ENCODE results near the gene MVD.

MVD gene

DNA sequence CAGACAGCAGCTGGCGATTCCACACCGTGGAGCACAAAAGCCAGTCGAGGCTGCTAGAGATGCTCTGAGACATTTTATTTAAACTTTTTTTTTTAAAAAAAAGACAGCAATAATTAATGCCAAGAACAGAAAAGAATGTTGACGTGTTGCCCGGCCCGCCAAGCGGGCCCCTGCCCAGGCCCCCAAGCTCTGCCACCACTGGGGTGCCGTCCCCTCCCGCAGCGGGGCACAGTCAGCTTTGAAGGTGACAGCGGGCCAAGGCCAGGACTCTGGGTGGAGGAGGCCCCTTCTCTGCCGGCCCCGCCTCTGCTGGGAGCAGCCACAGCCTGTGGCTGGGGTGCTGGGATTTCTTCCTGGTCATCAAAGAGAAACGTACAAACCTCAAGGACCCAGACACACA is 33.5 kb upstream of the MVD start:
- DNase-seq: no peak

GRCh38 chr16:88695753-88696152 is 32.9 kb upstream of the MVD start:
- DNase-seq: no peak

DNA sequence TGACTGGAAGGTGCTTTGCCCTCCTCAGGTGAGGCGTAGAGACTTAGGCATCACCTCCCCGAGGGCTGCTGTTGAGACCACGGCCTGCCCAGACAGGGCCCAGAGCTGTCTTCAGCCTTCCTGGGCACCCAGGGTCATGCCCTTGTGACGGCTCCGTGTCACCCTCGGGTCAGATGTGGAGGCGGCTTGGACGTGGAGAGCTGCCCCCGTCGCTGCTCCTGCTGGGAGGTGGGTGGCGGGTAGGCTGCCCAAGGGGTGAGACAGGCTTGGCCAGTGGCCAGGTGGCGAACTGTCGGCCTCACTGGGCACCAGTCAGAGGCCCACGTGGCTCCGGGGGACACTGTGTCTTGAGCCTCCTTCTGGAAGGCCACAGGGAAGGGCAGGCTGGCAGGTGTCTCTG is 32.3 kb upstream of the MVD start:
- DNase-seq: no peak

GRCh38 chr16:88694221-88695087 is 31.6 kb upstream of the MVD start:
- no peak for DNase-seq

DNA sequence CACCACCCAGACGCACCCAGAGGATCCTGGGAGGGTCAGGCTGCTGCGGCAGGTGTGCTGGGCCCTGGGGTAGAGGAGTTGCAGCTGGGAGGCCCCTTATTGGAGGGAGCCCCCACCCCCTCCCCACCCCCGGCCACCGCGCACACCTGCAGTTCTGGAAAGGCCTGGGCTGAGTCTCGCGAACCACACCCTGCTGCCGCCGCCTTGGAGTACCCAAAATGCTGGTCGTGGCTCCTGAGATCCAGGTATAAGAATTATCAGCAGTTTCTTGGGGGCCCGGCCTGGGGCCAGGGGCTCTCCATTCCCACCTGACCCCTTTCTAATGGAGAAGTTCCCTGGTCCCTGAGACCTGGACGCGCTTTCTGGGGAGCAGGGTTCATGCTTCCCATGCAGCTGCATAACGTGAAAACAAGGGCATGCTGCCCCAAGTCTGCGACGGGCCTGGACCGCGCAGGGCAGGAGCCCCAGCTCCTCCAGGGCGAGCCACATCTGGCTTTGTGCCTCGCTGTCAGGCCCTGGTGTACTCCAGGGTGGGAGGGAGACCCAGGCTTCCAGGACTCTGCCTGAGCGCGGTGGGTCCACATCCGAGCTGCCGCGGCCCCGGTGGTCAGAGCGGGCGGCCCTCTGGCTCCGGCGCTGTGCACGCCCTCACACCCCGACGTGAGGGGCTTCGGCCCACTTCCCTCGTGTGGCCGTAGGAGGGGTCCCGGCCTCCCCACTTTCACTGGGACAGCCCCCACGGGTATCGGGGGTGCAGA is 30.7 kb upstream of the MVD start:
- no peak for DNase-seq

DNA sequence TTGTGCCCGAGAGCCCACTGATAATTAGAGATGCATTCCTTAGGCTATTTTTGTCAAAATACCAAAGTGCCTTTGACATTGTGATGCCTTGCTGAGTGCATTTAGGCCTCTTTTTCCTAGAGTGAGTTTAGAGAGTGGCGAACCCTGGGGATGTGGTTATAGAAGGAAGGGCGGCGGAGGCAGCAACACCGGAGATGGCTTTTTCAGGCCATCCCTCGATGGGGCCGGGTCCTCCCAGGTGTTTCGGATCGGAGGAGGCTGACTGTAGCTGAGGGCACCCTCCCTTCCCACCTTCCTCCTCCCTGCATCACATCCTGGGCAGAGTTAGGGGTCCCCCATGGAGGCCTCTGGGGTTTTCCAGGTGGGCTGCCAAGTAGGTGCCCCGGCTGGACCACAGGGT is 30.0 kb upstream of the MVD start:
- no peak for DNase-seq

GRCh38 chr16:88691924-88692560 is 29.2 kb upstream of the MVD start:
- DNase-seq: no peak

- DNase-seq: no peak
Measured at GRCh38 chr16:88691129-88691813, 28.4 kb upstream of the MVD start.

DNA sequence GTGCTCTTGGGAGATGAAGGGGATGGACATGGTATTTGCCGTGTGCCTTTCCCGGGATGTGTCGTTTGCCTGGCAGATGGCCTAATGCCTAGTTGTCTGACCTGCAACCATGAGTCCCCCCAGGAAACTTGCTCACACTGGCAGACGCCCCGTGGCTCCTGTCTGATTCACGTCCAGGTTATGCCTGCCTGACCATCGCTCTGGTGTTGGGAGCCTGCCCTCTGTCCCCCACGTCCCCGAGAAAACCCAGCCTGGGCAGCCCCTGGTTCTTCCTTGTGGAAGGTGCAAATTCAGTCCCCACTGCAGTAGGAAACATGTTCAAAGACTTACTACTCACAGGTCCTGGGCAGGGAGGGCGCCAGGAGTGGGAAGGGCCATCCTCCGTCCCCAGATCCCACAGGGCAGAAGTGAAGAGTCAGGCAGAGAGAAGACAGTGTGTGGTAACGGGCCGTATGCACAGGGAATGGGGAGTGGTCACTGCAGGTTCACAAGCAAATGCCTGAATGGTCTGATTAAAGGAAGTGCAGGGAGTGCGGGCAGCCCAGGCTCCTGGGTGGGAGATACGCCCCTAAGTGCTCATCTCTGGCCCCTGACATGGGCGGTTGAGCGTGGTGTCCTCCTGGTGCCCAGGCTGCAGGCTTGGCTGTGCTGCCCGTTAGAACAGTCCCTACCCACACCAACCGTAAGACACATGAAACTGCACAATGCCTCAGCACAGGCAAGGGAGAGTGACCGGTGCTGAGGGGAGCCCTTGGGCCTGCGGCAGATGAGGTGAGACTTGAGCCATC is 27.6 kb upstream of the MVD start:
- DNase-seq: no peak

DNA sequence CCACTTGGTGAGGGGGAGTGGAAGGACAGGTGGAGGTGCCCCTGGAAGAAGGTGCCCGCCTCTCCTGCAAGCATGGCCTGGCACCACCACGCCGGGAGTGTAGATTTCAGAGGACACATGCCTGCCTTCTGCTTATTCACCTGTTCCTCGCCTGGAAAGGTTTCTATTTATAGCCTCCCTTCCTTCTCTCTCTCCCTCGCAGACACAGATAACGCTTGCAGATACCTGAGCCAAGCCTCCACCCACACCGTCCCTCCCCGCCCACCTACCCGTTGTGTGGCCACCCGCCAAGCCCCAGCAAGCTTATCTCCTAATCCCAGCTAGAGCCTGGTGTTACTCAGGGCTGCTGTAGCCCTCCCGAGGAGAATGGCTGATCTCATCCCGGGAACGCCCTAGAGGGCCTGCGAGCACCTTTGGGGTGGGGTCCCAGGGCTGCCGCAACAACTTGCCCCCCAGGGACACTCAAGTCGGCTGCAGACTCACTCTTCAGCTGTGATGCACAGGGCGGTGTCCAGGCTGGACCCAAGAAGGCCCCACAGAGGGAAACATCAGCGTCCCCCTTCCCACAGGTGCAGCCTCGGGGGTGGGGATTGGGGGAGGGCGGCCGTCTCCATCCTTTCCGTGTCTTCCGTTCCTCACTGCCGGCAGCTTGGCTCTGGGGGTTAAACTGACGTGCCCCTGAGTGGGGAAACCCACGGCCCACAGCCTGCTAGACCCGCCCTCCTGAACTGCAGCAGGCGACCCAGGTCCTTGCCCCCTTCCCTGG is 25.3 kb upstream of the MVD start:
- no peak for DNase-seq

- DNase-seq: no peak
Measured at GRCh38 chr16:88687676-88688012, 24.8 kb upstream of the MVD start.

- DNase-seq: no peak
Measured at GRCh38 chr16:88687254-88687576, 24.3 kb upstream of the MVD start.

GRCh38 chr16:88686439-88687253 is 23.8 kb upstream of the MVD start, which contains the start of gene SNAI3:
Gene SNAI3 (minus strand): TSS chr16:88686507. CDS start chr16:88686406, 101 bp downstream.
- peak; percentile 82 for DNase-seq

GRCh38 chr16:88686062-88686438 is 23.2 kb upstream of the MVD start:
- no peak for DNase-seq

DNA sequence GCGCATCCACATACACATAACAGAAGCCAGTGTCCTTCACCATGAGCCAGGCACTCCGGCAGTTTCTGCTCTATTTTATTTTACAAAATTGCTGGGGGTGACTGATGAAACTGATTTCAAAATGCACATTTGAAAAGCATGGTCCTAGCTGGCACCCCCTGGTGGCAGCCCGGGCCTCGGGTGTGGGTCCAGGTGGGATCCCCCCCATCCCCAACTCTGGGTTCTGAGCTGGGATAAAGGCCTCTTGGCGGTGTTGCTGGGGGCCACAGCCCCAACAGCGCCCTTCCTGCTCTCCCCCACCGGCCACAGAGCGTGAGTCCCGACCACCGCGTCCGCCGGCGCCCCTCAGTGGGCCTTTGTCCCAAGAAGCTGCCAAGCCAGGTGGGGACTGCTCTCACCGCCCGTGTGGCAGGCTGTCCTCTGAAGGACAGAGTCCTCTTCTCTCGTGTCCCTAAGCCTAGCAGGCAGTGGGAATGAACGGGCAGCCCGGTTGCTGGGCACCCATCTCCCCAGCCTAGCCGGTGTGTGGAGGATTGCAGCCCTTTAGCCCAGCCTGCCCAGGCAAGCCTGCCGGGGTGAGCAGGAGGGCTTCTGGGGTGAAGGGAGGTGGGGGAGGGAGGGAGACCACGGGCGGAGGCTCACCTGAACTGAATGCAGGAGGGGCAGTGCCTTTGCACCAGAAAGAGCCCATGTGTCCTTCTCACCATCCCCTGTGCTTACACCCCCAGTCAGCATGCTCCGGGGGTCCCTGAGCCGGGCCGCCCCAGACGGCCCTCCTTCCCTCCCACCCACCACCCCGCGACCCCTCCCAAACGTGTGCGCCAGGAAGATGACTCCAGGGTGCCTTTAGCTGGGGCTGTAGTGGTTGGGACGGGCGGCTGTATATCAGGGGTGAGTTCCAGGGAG is 22.5 kb upstream of the MVD start:
- peak; percentile 67 for DNase-seq

DNA sequence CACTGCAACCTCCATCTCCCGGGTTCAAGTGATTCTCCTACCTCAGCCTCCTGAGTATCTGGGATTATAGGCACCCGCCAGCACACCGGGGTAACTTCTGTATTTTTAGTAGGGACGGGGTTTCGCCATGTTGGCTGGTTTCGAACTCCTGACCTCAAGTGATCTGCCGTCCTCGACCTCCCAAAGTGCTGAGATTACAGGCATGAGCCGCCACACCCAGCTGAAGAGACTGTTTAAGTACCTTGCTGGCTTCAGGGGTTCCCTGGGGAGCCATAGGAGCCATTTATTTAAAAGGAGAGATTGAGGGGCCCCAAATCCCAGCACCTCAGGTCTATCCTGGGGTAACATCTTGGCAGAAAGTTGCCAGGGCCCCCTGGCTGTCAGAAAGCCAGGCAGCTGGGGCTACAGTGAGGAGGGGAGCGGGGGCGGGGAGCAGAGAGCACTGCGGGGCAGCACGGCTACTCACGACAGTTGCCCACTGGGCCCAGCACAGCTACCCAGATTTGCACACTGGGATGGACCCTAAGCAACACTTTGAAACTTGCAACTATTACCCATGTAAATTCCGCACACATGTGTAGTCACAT is 21.8 kb upstream of the MVD start:
- DNase-seq: no peak

- DNase-seq: peak; percentile 64
Measured at GRCh38 chr16:88681709-88682451, 19.0 kb upstream of the MVD start.

DNA sequence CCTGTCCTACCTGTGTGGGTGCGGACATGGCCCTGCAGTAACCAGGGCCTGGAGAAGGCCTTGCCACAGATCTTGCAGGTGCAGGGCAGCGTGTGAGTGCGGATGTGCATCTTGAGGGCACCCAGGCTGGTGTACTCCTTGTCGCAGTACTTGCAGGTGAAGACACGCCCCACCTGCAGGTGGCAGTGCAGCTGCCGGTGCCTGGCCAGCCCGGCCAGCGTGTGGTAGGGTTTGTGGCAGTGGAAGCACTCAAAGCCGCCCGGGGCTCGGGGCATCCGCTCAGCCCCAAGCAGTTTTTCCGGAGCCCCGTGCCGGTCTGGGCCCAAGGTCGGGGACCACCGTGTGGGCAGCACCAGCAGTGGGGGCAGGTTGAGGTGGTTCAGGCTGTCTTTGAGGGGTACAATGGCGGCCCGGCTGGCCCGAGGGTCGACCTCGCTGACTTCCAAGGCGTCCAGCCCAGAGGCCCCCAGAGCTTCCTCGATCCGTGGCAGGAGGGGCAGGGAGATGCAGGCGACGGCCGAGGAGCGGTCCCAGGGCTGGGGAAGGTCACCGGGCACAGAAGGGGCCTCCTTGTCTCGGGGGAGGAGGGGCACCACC is 18.3 kb upstream of the MVD start:
- peak; percentile 41 for DNase-seq
